ENCODE results near the gene TMOD4. TPM values are rescaled to one million over a fixed set of nuclear protein-coding genes. Genes with fewer than 3 reads are reported as not detected.

TMOD4 gene
- total and polyA plus RNA-seq, 9 of the 15 experiments (the other 6 are each of a cell fraction or from before 2014, with no cell fraction given): 0.18 to 1.8 (median 1.1) TPM; not detected in 1

- TF ChIP-seq, protein P1, sequence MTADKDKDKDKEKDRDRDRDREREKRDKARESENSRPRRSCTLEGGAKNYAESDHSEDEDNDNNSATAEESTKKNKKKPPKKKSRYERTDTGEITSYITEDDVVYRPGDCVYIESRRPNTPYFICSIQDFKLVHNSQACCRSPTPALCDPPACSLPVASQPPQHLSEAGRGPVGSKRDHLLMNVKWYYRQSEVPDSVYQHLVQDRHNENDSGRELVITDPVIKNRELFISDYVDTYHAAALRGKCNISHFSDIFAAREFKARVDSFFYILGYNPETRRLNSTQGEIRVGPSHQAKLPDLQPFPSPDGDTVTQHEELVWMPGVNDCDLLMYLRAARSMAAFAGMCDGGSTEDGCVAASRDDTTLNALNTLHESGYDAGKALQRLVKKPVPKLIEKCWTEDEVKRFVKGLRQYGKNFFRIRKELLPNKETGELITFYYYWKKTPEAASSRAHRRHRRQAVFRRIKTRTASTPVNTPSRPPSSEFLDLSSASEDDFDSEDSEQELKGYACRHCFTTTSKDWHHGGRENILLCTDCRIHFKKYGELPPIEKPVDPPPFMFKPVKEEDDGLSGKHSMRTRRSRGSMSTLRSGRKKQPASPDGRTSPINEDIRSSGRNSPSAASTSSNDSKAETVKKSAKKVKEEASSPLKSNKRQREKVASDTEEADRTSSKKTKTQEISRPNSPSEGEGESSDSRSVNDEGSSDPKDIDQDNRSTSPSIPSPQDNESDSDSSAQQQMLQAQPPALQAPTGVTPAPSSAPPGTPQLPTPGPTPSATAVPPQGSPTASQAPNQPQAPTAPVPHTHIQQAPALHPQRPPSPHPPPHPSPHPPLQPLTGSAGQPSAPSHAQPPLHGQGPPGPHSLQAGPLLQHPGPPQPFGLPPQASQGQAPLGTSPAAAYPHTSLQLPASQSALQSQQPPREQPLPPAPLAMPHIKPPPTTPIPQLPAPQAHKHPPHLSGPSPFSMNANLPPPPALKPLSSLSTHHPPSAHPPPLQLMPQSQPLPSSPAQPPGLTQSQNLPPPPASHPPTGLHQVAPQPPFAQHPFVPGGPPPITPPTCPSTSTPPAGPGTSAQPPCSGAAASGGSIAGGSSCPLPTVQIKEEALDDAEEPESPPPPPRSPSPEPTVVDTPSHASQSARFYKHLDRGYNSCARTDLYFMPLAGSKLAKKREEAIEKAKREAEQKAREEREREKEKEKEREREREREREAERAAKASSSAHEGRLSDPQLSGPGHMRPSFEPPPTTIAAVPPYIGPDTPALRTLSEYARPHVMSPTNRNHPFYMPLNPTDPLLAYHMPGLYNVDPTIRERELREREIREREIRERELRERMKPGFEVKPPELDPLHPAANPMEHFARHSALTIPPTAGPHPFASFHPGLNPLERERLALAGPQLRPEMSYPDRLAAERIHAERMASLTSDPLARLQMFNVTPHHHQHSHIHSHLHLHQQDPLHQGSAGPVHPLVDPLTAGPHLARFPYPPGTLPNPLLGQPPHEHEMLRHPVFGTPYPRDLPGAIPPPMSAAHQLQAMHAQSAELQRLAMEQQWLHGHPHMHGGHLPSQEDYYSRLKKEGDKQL (CRISPR knock-in tag; IDR thresholded peaks at IDR 0.05; ENCODE audit: borderline replicate concordance): no peak
- TF ChIP-seq THAP12 (CRISPR knock-in tag; IDR thresholded peaks at IDR 0.05) (no peak), FOXP1 (CRISPR knock-in tag; IDR thresholded peaks at IDR 0.05) (no peak), ELF2 (CRISPR knock-in tag; IDR thresholded peaks at IDR 0.05) (no peak), CREB3 (tag; conservative IDR thresholded peaks at IDR 0.05; ENCODE audit: low read depth) (no peak), POLR2B (IDR thresholded peaks at IDR 0.05; ENCODE audit: low read depth, partially characterized antibody) (no peak), U2AF2 (optimal IDR thresholded peaks at IDR 0.05; ENCODE audit: low read depth, low read length) (no peak), HOXB6 (CRISPR knock-in tag; IDR thresholded peaks at IDR 0.05; ENCODE audit: borderline replicate concordance) (no peak)
Measured at GRCh38 chr1:151156515-151156819, 19.3 kb downstream of the TMOD4 start, which contains the start of gene TNFAIP8L2 (continued).
